GM19397 (cell line): Measurements from ENCODE around the gene ZKSCAN5.
"Not testable (repeated sequence)": the region's sequence is repeated elsewhere in the genome, so short reads cannot be mapped to it uniquely, and the experiment has no call there.

Experiments used
- ATAC-seq: cut with Tn5 transposase; IDR thresholded peaks from one replicate; pipeline ENCODE4 v1.9.1; 2021; ENCODE audit warnings: mild to moderate bottlenecking, moderate library complexity; ENCODE audit not compliant: unreplicated experiment

The ZKSCAN5 gene

GRCh38 chr7:99551767-99552463 lies 47.5 kb downstream of the ZKSCAN5 start, which contains the start of gene FAM200A:
FAM200A (minus strand) TSS chr7:99552114; CDS start chr7:99548407, 3,707 bp downstream.
- peak; percentile 92 for ATAC-seq

DNA sequence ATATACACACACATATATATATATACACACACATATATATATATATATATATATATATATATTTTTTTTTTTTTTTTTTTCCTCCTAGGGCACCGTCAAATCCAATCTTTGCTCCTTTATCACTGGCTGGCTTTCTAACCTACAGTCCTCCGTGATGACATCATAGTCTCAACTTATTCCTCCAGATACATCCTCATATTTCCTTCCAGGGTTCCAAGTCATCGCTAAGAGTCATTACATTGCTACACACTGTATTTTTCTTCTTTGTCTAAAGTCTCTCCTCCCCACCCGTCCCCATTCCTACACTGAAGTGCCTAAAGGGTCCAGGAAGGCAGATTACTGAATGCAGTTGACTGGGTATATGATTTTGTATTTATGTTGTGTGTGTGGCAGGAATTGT lies 48.6 kb downstream of the ZKSCAN5 start:
- ATAC-seq: no peak

- no peak for ATAC-seq
These were observed 50.5 kb downstream of the ZKSCAN5 start for GRCh38 chr7:99554939-99555338.

GRCh38 chr7:99557196-99557607 lies 52.7 kb downstream of the ZKSCAN5 start:
- ATAC-seq: no peak

DNA sequence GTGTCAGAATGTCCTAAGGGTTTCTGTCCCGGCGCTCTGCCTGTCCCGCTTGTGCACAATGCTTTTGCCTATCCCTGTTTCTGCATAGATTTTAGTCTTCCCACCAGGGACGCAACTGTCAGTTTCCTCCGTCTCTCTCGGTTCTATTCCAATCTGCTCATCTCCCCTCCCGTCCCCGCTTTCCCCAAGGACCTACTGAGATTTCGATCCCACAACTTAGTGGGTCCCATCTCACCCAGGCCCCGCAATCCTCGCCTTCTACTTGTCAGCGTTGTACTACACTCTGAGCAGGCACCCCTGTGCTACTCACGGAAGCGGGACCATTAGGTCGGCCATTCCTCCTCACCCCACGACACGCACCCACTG lies 53.5 kb downstream of the ZKSCAN5 start:
- ATAC-seq: peak; percentile 53

DNA sequence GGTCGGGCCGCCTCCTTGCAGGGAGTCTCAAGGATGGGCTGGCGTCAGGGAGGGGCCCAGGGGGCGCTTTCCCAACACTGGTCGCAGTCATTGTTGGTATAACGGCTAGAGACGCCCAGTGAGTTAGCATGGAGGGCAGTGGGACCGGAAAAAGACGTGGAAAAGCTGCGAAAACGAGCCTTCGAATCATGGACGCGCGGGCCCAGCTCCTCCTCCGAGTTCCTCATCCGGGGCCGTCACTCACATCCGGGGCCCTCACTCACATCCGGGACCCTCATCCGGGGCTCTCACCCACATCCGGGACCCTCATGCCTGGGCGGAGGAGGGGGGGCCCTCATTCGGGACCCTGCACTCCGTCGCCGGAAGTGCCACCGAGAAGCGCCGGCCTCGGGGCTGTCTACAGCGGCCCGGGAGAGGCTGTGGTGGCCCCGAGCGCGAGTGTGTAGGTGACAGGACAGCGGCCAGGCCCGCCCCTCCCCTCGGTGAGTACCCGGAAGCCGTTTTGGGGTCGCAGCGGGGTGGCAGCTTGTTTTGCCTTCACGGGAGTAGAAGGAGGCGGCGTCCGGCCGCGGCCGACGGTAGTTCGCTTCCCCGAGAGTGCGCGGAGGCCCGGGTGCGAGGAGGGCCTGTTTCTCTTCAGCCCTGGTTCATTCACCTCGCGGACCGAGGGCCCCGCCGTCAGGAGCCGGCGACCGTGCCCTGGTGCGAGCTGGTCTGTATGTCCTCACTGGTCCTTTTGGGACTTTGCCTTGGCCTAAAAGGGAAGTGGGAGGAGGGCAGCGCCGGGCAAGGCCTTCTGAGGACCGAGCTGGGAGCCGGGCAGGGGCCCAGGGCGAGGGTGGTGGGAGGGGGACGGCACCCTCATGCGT lies 54.1 kb downstream of the ZKSCAN5 start, which contains the start of gene ZNF655:
TSS of gene ZNF655 (plus strand) at position 337 of the 869 bp plus-strand sequence. CDS start 1,918 bp downstream, outside the sequence.
- peak; percentile 89 for ATAC-seq

DNA sequence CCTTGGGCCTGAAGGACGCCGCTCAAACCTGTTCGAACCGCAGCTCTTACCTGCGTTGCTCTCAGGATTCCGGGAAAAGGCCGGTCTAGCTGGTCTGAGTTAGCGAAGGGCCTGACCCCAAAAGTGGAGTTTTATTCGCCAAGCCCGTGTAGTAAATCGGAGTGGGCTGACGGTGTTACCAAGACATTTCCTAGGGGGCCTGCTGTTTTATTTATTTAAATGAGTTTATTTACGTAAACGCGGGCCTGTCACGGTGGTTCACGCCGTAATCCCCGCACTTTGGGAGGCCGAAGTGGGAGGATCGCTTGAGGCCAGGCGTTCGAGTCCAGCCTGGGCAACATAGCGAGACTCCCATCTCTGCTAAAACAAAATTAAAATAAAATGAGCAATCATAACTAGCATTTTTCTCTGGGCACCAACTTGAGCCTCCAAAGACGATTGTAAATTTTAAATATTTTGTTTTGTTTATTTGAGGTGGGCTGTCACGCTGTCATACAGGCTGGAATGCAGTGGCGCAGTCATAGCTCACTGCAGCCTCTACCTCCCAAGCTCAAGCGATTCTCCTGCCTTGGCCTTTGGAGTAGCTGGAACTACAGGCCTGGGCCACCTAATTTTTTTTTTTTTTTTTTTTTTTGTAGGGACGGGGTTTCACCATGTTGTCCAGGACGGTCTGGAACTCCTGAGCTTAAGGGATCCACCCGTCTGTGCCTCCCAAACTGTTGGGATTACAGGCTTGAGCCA lies 54.9 kb downstream of the ZKSCAN5 start:
- ATAC-seq: no peak

DNA sequence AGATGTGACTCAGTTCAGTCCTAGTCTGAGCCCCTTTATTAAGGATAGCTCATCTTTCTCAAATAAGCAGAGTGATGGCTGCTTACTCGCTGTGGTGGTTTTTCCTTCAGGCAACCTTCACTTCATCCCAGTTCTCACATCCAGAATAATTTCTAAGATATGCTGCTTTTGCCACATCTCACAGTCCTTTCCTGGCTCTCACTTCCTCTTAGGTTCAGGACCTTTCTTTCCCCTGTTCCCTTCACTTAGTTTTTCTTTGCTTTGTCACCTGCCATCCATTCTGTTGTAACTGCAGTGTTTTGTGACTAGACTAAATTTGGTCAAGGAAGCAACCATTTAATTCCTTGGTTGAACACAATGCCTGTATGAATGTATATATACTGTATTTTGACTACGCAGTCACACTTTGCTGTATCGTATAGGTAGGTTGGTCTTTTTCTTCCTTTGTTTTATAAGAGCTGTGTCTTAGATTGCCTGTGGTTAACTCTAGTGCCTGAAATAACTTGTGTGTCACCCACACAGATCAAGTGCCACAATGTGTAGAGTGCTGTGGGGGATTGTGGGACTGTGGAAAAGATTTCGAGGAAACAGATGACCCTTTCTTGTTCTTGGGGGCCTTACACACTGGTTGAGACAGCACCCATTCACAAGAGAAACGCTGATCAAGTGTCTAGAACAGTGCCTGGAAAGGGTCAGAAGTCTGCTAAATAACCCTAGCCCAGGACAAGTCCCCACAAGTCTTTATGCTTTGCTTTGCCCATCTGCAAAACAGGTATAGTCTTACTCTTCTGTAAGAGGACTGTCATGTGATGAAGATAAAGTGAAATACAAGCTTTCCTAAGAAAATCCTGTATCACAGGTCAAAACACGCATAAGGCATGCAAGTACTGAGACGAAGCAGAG lies 56.6 kb downstream of the ZKSCAN5 start:
- no peak for ATAC-seq

DNA sequence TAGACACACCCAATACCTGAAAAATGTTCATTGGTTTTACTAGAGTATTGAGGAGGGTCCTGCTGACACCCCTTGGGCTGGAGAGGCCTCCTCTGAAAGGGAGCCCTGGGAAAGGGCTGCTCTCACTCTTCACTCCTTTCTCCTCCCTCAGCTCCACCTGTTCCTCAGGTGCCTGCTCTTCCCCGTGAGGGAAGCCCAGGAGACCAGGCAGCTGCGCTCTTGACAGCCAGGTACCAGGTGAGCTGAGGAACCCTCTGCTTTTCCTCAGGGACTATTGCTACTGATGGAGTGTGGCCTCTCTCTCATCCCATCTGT lies 57.2 kb downstream of the ZKSCAN5 start:
- ATAC-seq: no peak

DNA sequence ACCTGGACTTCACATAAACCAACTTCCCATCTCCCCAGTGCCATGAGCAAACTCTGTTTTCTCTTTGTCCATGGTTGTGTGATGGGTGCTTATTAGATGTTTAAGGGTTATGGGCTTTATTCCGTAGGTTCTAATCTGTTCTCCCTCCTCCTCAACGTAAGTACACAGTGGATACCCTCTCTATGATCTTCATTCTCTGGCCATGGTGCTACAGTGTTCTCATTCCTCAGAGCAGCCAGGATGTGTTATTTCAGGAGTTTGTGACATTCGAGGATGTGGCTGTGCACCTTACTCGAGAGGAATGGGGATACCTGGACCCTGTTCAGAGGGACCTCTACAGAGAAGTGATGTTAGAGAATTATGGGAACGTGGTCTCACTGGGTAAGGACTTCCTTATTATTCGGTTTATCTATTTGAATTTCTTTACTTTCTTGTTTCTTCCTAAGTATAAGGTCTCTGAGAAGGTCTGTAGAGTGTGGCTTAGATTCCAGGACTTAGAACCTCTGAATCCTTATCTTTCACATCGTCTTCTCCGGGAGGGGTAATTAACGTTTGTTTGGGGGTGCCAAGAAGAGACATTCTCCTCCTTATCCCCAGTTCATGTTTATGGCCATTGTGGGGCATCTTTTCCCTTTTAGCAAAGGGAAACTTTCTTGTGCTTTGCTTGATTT lies 57.8 kb downstream of the ZKSCAN5 start:
- no peak for ATAC-seq

- no peak for ATAC-seq
These were observed 58.4 kb downstream of the ZKSCAN5 start for GRCh38 chr7:99562832-99563231.

DNA sequence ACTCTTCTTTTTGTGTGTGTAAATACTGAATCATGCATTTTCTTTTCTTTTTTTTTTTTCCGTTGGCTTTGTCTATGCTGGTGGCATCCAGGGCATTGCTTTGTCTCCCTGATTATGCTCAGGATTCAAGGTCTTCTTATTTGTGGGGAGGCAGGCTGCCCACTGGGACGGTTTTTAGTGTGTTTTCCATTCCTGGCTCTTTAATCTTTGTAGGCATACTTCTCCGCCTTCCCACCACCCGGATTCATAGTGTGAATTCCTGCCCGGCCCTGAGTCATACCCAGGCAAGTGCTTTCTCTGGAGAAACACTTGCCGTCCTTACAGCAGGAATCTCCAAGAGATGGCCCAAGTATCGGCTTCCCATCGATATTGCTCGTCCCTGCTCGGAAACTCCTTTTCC lies 59.2 kb downstream of the ZKSCAN5 start:
- ATAC-seq: no peak

DNA sequence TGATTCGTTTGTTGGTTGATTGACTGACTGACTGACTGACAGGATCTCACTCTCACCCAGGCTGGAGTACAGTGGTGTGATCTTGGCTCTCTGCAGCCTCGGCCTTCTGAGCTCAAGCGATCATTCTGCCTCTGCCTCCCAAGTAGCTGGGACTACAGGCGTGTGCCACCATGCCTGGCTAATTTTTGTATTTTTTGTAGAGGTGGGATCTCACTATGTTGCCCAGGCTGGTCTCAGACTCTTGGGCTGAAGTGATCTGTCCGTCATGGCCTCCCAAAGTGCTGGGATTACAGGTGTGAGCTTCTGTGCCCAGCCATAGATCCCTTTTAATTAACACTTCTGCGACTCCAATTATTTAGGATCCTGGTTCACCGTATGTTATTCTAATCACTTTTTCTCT lies 64.3 kb downstream of the ZKSCAN5 start:
- not testable (repeated sequence) for ATAC-seq

DNA sequence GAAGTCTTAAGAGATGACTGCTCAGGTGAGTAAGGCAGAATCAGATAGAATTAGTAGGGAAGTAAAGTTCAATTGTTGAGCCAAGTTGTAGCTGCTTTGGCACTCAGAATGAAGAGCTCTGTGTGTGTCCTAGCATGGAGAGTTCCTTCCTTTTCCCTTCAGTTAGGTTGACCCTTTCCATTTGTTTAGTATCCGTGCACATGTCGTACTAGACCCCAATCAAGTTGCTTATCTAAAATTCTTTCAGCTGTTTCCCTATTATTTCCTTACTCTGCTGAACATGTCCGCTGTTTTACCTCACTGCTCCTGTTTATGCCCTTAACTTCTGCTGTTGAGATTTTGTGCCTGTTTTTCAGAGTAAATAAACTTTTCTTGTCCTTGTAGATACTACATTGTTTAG lies 67.3 kb downstream of the ZKSCAN5 start:
- no peak for ATAC-seq

DNA sequence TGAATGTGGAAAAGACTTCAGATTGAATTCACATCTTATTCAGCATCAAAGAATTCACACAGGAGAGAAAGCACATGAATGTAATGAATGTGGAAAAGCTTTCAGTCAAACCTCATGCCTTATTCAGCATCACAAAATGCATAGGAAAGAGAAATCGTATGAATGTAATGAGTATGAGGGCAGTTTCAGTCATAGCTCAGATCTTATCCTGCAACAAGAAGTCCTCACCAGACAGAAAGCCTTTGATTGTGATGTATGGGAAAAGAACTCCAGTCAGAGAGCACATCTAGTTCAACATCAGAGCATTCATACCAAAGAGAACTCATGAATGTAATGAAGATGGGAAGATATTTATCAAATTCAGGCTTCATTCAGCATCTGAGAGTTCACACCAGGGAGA lies 68.8 kb downstream of the ZKSCAN5 start:
- ATAC-seq: no peak

- no peak for ATAC-seq
These were observed 71.8 kb downstream of the ZKSCAN5 start for GRCh38 chr7:99576251-99576650.

DNA sequence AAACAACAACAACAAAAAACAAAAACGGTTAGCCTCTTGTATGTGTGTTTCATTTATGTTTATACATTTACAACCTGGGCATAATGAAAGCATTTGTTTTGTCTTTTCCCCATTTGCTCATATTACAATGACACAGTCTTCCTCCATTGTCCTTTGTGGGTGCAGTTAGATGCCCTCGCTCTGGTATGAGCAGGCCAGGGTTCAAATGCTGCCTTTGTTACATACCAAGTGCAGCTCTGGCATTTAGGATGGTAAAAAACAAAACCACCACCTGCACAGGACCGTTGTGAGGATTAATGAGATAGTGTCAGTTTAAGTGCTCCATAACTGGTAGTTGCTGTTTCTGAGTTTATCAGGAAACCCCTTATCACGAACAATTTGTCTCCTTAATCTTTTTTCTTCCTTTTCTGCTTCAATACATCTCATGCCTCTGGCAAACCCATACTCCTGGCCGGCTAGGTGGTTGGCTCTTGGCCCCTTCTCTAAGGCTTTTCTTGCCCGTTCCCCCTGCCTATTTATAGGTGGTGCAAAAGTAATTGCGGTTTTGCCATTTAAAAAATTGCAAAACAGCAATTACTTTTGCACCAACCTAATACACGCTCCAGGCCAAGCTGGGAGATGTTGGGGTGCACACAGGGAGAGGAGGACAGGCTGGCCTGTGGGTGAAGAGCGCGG lies 75.0 kb downstream of the ZKSCAN5 start:
- ATAC-seq: no peak

GRCh38 chr7:99579956-99580777 lies 75.7 kb downstream of the ZKSCAN5 start:
- ATAC-seq: no peak
